Ovary (tissue), 3 donors: Measurements from ENCODE around the gene BAG5.
"Not testable (repeated sequence)": the region's sequence is repeated elsewhere in the genome, so short reads cannot be mapped to it uniquely, and the experiment has no call there.

Experiments used
- EP300 ChIP-seq: sonication (generic); formaldehyde crosslinking; IDR thresholded peaks from one replicate; pipeline ENCODE4 v1.6.1; 2017; ENCODE audit warnings: antibody characterized with exemption
- POLR2A ChIP-seq: fragments of 450-650 bp; IDR thresholded peaks from one replicate; pipeline ENCODE4 v1.6.1; 2017; ENCODE audit warnings: antibody characterized with exemption, mild to moderate bottlenecking, moderate library complexity
- TF ChIP-seq, protein P1 (sequence below), 3 donors: fragments of 450-650 bp in 2 of 3; fragments of 200-600 bp in 1 of 3; IDR thresholded peaks; one replicate each; pipeline versions ENCODE4 v1.5.1 to v1.8.0; 2016 to 2022; ENCODE audit warnings: antibody characterized with exemption in 3 of 3, mild to moderate bottlenecking in 1 of 3
- donor health status: DM: no; HTN: no; CAD: no.

DNA sequence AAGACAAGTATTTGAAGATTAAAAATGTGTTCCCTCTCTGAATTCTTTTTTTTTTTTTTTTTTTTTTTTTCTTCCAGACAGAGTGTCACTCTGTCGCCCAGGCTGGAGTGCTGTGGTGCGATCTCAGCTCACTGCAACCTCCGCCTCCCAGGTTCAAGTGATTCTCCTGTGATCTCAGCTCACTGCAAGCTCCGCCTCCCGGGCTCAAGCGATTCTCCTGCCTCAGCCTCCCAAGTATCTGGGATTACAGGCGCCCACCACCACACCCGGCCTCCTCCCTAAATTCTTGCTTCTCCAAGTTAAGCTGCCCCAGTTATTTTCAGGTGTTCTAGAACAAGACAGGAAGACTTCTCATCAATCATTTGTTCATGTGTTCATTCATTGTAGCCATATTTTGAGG, 50.3 kb downstream of the BAG5 start:
- TF ChIP-seq, protein P1, sequence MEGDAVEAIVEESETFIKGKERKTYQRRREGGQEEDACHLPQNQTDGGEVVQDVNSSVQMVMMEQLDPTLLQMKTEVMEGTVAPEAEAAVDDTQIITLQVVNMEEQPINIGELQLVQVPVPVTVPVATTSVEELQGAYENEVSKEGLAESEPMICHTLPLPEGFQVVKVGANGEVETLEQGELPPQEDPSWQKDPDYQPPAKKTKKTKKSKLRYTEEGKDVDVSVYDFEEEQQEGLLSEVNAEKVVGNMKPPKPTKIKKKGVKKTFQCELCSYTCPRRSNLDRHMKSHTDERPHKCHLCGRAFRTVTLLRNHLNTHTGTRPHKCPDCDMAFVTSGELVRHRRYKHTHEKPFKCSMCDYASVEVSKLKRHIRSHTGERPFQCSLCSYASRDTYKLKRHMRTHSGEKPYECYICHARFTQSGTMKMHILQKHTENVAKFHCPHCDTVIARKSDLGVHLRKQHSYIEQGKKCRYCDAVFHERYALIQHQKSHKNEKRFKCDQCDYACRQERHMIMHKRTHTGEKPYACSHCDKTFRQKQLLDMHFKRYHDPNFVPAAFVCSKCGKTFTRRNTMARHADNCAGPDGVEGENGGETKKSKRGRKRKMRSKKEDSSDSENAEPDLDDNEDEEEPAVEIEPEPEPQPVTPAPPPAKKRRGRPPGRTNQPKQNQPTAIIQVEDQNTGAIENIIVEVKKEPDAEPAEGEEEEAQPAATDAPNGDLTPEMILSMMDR (IDR thresholded peaks at IDR 0.05) = not testable (repeated sequence)
- TF ChIP-seq POLR2A, EP300: not testable (repeated sequence)
